ENCODE results near the gene KCNV2.

KCNV2 gene

GRCh38 chr9:2777454-2777853 lies 60.1 kb downstream of the KCNV2 start:
- Histone ChIP-seq H3K4me1 (ENCODE audit: control insufficient read depth, insufficient read depth, low read length) (peaks cover 2% of the 10 kb centered on the region; the same call in 1 of the 2 replicates), H3K4me3 (ENCODE audit: low read length) (no peak overlapping the region), H3K9me3 (ENCODE audit: control insufficient read depth, insufficient read depth, low read length) (no peaks in the 10 kb centered on the region; the same call in 1 of the 2 replicates), H3K27ac (ENCODE audit: low read length) (no peak overlapping the region), H3K36me3 (ENCODE audit: control insufficient read depth, insufficient read depth, low read length) (peaks cover 6% of the 10 kb centered on the region; the same call in 1 of the 2 replicates), H3K27me3 (ENCODE audit: control insufficient read depth, insufficient read depth, low read length) (no peaks in the 10 kb centered on the region)
- no CpG with 5 or more reads among the region's 3 CpGs for WGBS (ENCODE audit: insufficient coverage, insufficient read length)
- DNase-seq (ENCODE audit: low read depth, low spot score): no peak

- no CpG with 5 or more reads among the region's 2 CpGs for WGBS (ENCODE audit: insufficient coverage, insufficient read length)
- Histone ChIP-seq H3K27ac (ENCODE audit: low read length) (no peak overlapping the region), H3K9me3 (ENCODE audit: control insufficient read depth, insufficient read depth, low read length) (no peaks in the 10 kb centered on the region; the same call in 1 of the 2 replicates), H3K4me1 (ENCODE audit: control insufficient read depth, insufficient read depth, low read length) (no peaks in the 10 kb centered on the region), H3K4me3 (ENCODE audit: low read length) (no peak overlapping the region), H3K27me3 (ENCODE audit: control insufficient read depth, insufficient read depth, low read length) (no peaks in the 10 kb centered on the region), H3K36me3 (ENCODE audit: control insufficient read depth, insufficient read depth, low read length) (peaks cover 6% of the 10 kb centered on the region; the same call in 1 of the 2 replicates)
- DNase-seq (ENCODE audit: low read depth, low spot score): no peak
Observed at GRCh38 chr9:2778816-2779215, 61.5 kb downstream of the KCNV2 start.
